Measurements from ENCODE around the gene AVL9. TPM values are rescaled to one million over a fixed set of nuclear protein-coding genes. Genes with fewer than 3 reads are reported as not detected.

The AVL9 gene
- total RNA-seq, 2 donors from 2014 or later: 26.1 to 28.1 TPM

DNA sequence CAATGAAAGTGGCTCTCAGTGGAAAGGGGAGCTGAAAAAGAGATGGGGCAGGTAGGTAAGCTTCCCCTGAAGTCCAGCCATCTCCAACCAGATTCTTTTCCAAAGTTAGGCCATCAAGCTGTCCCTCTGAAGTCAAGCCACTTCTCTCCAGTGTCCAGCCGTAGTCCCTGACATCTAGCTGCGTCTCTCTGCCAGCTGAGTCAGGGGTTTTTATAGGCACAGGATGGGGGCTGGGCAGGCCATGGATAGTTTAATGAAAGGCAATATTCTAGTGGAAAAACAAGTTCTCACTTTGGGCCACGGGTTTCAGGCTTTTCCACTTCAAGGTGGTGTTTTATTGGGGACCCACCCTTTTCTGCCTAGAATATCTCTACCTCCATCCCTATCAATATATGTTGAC, 36.8 kb downstream of the AVL9 start:
- no peak for ATAC-seq
- Mint-ChIP-seq H3K4me1 (peaks cover 8% of the 10 kb centered on the region), H3K27me3 (no peaks in the 10 kb centered on the region), H3K36me3 (ENCODE audit: low read depth) (no peaks in the 10 kb centered on the region), H3K27ac (peak overlapping the region; percentile 14), H3K4me3 (no peak overlapping the region)
- DNase-seq: no peak
- no peaks in the 10 kb centered on the region for H3K9me3 ChIP-seq (ENCODE audit: control insufficient read depth, low read length, poor library complexity, severe bottlenecking)

DNA sequence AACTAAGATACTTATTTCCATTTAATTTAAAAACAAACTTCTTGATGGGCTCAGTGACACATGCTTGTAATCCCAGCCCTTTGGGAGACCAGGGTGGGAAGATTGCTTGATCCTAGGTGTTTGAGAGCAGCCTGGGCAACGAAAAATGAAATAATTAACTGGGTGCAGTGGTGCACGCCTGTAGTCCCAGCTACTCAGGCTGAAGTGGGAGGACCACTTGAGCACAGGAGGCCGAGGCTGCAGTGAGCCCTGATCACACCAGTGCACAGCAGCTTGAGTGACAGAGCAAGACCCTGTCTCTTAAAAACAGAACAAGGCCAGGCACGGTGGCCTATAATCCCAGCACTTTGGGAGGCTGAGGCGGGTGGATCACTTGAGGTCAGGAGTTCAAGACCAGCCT, 37.4 kb downstream of the AVL9 start:
- Mint-ChIP-seq H3K4me3 (no peak overlapping the region), H3K27ac (no peak overlapping the region), H3K4me1 (peaks cover 7% of the 10 kb centered on the region), H3K27me3 (no peaks in the 10 kb centered on the region), H3K36me3 (ENCODE audit: low read depth) (no peaks in the 10 kb centered on the region)
- DNase-seq: no peak
- no peaks in the 10 kb centered on the region for H3K9me3 ChIP-seq (ENCODE audit: control insufficient read depth, low read length, poor library complexity, severe bottlenecking)
- ATAC-seq: no peak

DNA sequence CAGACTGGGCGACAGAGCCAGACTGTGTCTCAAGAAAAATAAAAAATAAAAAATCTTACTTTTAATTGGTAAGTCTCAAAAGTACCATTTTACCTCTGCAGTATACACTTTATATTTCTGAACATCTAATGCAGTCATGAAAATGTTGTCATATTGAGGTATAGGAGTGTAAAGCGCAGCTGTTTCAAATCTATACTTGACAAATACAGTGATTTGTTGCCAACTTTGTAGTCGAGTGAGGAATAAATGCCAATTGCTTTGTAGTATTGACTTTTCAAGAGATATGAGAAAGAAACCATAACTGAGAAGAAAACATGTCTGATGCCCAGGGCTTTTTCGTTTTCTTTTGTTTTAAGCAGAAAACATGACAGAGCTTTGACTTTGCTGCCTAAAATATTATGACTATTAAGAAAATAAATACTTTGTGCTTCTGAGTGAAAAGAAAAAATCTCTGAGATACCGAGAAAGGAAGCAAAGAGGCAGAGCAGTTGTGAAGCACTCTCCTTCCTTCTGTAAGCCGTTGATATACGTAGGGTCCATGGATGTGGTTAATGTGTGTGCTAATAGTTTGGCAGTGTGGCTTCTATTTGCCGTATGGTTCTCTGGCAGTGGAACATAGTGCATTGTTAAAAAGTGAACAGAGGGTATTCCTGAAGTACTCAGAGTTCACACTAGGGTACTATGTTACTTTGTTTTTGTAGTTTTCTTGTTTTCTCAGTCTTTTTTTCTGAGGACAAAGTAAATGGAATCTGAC, 38.2 kb downstream of the AVL9 start:
- DNase-seq: no peak
- peaks cover 7% of the 10 kb centered on the region for H3K4me1 Mint-ChIP-seq
- no peaks in the 10 kb centered on the region for H3K27me3 Mint-ChIP-seq

DNA sequence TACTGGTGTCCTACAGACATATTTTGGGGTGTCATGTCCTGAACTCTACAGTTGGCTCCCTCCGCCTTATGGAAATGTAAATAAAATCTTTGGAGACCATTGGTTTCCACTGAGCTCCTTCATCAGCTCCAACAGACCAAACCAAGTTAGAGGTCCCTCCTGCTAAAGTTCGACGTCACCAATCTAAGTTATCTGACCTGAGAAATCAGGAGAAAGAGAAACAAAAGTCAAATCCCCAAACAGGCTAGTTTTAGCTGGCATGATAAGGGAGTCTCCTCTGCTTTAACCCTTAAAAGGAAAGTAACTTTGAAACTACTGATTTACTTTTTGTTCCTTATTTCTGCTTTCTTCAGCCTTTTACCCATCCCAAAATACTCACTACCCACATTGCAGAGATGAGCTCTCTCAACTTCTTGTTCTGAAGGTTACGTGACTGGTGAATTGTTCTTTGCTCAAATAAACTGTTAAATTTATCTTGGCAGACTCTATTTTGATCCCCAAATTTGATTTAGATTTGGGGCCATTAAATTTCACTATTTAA, 39.9 kb downstream of the AVL9 start:
- no peaks in the 10 kb centered on the region for H3K9me3 ChIP-seq (ENCODE audit: control insufficient read depth, low read length, poor library complexity, severe bottlenecking)
- Mint-ChIP-seq H3K27ac (no peak overlapping the region), H3K4me1 (peaks cover 5% of the 10 kb centered on the region), H3K36me3 (ENCODE audit: low read depth) (no peaks in the 10 kb centered on the region), H3K27me3 (no peaks in the 10 kb centered on the region), H3K4me3 (no peak overlapping the region)
- ATAC-seq (no peak), DNase-seq (no peak)

More for the DNA sequence above, 38.2 kb downstream of the AVL9 start:
- H3K9me3 ChIP-seq (ENCODE audit: control insufficient read depth, low read length, poor library complexity, severe bottlenecking): no peaks in the 10 kb centered on the region
- ATAC-seq: no peak
- Mint-ChIP-seq H3K36me3 (ENCODE audit: low read depth) (no peaks in the 10 kb centered on the region), H3K4me3 (no peak overlapping the region), H3K27ac (no peak overlapping the region)

DNA sequence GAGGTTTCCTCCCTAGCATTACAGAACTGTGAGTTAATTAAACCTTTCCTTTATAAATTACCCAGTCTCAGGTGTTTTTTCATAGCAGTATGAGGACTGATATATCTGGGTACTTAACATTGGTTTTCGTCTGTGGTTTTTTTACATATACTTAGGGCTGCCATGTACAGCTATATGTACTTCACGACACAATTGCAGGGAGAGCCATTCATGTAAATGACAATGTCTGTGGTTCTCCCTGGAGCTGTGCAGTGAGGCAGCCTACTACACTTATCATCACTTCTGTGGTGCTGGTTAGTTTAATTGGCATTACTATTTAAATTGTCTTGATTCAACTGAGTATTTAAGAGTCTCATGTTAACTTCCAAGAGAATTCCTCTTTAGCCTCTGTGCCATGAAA, 40.7 kb downstream of the AVL9 start:
- Mint-ChIP-seq H3K27me3 (no peaks in the 10 kb centered on the region), H3K4me3 (no peak overlapping the region), H3K27ac (peak overlapping the region; percentile 24), H3K36me3 (ENCODE audit: low read depth) (no peaks in the 10 kb centered on the region), H3K4me1 (peaks cover 5% of the 10 kb centered on the region)
- no peaks in the 10 kb centered on the region for H3K9me3 ChIP-seq (ENCODE audit: control insufficient read depth, low read length, poor library complexity, severe bottlenecking)
- DNase-seq (no peak), ATAC-seq (no peak)

DNA sequence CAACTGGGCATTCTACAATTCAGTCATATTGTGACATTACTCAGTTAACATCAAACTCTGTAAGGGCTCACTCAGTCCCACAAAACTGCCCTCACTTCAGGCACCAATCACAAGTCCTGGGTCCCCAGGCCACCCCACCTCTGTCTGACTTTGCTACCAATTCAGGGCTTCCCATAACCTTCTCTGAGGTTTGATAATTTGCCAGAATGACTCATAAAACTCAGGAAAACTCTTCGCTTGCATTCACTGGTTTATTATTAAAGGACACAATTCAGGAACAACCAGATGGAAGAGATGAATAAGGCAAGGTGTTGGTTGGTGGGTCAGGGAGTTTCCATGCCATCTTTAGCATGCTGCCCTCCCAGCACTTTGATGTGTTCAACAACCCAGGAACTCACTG, 41.3 kb downstream of the AVL9 start:
- Mint-ChIP-seq H3K4me1 (peaks cover 5% of the 10 kb centered on the region), H3K36me3 (ENCODE audit: low read depth) (no peaks in the 10 kb centered on the region), H3K27me3 (no peaks in the 10 kb centered on the region), H3K27ac (no peak overlapping the region), H3K4me3 (no peak overlapping the region)
- no peaks in the 10 kb centered on the region for H3K9me3 ChIP-seq (ENCODE audit: control insufficient read depth, low read length, poor library complexity, severe bottlenecking)
- ATAC-seq (no peak), DNase-seq (no peak)

DNA sequence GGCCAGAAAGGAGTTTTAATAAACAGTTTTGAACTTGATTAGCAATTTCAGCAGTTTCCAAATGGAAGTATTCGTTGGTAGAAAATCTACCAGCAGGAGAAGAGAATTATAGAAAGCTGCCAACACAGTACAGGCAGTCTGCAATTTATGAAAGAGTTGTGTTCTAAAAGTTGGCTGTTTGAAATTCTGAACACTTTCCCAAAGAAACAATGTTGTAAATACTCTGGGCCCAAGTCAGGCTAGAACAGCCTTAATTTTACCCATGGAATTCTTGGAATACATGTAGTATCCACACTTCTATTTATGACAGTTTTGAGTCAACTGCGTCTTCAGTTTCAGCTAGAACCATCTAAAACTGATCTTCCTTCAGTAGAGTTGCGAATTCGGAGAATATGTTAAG, 42.5 kb downstream of the AVL9 start:
- DNase-seq: no peak
- H3K4me3 Mint-ChIP-seq: no peak overlapping the region
- peaks cover 5% of the 10 kb centered on the region for H3K4me1 Mint-ChIP-seq
- no peaks in the 10 kb centered on the region for H3K9me3 ChIP-seq (ENCODE audit: control insufficient read depth, low read length, poor library complexity, severe bottlenecking)
- no peaks in the 10 kb centered on the region for H3K27me3 Mint-ChIP-seq
- H3K27ac Mint-ChIP-seq: no peak overlapping the region
- no peaks in the 10 kb centered on the region for H3K36me3 Mint-ChIP-seq (ENCODE audit: low read depth)
- ATAC-seq: no peak

DNA sequence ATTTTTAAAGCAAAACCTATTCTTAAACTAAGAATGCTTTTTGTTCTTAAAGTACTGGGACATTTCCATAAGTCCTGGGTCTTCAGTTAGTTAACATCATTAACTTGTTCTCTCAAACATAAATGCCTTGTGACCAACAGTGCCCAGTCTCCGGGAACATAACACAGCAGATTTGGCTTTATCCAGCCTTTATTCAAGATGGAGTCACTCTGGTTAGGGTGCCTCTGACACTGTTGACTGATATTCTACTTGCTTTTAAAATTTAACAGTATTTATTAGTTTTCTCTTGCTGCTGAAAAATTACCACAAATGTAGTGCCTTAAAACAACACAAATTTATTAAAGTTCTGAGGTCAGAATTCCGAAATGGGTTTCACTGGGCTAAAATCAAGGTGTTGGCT, 44.1 kb downstream of the AVL9 start:
- Mint-ChIP-seq H3K36me3 (ENCODE audit: low read depth) (no peaks in the 10 kb centered on the region), H3K27ac (no peak overlapping the region), H3K4me1 (peaks cover 10% of the 10 kb centered on the region), H3K4me3 (no peak overlapping the region), H3K27me3 (no peaks in the 10 kb centered on the region)
- no peaks in the 10 kb centered on the region for H3K9me3 ChIP-seq (ENCODE audit: control insufficient read depth, low read length, poor library complexity, severe bottlenecking)
- ATAC-seq (no peak), DNase-seq (no peak)

DNA sequence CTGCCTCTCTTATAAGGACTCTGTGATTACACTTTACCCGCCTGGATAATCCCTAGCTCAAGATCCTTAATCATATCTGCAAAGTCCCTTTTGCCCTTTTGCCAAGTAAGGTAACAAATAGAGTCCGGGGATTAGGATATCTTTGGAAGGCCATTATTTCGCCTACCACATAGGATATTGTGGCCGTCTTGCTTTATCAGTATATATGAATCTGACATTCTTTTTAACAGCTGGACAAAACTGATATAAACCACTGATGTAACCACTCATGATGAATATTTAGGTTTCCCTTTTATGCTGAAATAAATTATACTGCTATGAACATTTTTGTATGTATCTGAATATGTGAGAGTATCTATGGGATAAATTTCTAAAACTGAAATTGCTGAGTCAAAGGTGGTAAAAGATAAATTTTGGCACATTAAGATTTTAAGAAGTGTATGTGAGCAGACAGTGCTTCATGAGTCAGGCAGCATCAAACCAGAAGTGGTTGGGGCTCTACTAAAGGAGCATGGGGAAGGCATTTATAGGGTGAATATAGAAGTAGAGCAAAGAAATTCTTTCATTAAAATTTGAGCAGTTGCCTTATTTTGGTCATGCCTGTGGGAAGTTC, 44.7 kb downstream of the AVL9 start:
- no peak for DNase-seq
- H3K9me3 ChIP-seq (ENCODE audit: control insufficient read depth, low read length, poor library complexity, severe bottlenecking): no peaks in the 10 kb centered on the region
- ATAC-seq: no peak
- Mint-ChIP-seq H3K4me1 (peaks cover 10% of the 10 kb centered on the region), H3K4me3 (no peak overlapping the region), H3K27me3 (no peaks in the 10 kb centered on the region), H3K27ac (no peak overlapping the region), H3K36me3 (ENCODE audit: low read depth) (no peaks in the 10 kb centered on the region)

DNA sequence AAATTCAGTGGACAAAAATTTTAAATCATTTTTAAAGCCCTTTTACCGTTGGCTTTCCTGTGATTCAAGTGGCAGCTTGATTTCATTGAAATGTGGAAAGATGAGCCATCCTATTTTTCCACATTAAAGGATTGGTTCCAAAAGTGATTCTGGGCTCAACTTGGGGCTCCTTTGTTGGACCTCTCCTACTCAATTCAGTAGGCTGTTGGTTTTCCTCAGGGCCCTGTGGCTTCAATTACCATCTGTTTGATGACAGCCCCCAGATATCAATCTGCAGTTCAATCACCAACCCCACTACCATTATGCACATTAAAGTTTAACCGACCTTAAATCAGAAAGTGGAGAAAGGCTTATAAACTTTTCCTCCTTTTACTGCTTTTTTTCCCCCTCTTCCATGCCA, 47.3 kb downstream of the AVL9 start:
- no peak for DNase-seq
- Mint-ChIP-seq H3K27me3 (no peaks in the 10 kb centered on the region), H3K4me3 (no peak overlapping the region), H3K36me3 (ENCODE audit: low read depth) (peaks cover 4% of the 10 kb centered on the region), H3K4me1 (peaks cover 7% of the 10 kb centered on the region), H3K27ac (peak overlapping the region; percentile 21)
- no peaks in the 10 kb centered on the region for H3K9me3 ChIP-seq (ENCODE audit: control insufficient read depth, low read length, poor library complexity, severe bottlenecking)
- no peak for ATAC-seq

DNA sequence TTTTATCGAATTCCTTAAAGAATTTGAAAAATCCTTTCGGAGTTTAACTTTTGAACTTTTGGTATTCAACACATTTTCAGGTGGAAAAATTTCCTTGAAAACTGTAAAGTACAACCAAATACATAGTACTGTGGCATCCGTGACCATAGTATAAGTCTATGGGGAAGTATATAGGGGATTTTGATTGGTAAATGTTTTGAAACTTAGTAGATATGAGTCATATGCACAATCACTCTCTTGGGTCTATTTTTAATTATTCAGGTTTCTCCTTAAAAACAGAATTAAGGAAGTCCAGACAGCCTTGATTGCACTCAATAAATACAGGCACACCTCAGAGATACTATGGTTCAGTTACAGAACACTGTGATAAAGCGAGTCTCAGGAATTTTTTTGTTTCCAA, 64.2 kb downstream of the AVL9 start:
- no peaks in the 10 kb centered on the region for H3K9me3 ChIP-seq (ENCODE audit: control insufficient read depth, low read length, poor library complexity, severe bottlenecking)
- DNase-seq (no peak), ATAC-seq (no peak)
- Mint-ChIP-seq H3K27ac (no peak overlapping the region), H3K36me3 (ENCODE audit: low read depth) (peaks cover 4% of the 10 kb centered on the region), H3K4me3 (no peak overlapping the region), H3K4me1 (peaks cover 10% of the 10 kb centered on the region), H3K27me3 (no peaks in the 10 kb centered on the region)

DNA sequence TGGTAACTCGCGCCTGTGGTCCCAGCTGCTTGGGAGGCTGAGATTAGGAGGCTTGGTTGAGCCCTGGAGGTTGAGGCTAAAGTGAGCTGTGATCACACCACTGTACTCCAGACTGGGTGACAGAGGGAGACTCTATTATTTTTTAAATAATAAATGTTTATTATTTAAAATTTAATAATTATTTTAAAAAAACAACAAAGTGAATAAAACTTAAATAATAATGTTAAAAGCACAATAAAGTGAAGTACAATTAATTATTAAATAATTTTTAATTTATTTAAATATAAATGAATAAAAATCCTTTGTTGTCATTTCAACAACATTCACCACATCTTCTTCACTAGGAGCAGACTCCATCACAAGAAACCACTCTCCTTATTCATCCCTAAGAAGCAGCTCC, 64.8 kb downstream of the AVL9 start:
- H3K9me3 ChIP-seq (ENCODE audit: control insufficient read depth, low read length, poor library complexity, severe bottlenecking): no peaks in the 10 kb centered on the region

DNA sequence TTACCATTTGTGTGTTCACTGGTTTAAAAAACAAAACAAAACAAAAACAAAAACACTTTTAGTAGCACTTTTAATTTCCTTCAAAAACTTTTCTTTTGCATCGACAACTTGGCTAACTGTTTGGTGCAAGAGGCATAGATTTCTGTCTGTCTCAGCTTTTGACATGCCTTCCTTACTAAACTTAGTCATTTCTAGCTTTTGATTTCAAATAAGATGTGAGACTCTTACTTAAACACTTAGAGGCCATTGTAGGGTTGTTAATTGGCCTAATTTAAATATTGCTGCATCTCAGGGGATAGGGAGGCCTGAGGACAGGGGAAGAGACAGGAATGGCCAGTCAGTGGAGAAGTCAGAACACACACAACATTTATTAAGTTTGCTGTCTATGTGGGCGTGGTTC, 66.3 kb downstream of the AVL9 start:
- DNase-seq (no peak), ATAC-seq (no peak)
- Mint-ChIP-seq H3K27me3 (no peaks in the 10 kb centered on the region), H3K36me3 (ENCODE audit: low read depth) (peaks cover 6% of the 10 kb centered on the region), H3K4me1 (peaks cover 12% of the 10 kb centered on the region), H3K27ac (peak overlapping the region; percentile 24), H3K4me3 (no peak overlapping the region)
- H3K9me3 ChIP-seq (ENCODE audit: control insufficient read depth, low read length, poor library complexity, severe bottlenecking): no peaks in the 10 kb centered on the region

More for the DNA sequence above, 64.8 kb downstream of the AVL9 start:
- H3K27ac Mint-ChIP-seq: peak overlapping the region; percentile 24
- no peak for DNase-seq
- H3K27me3 Mint-ChIP-seq: no peaks in the 10 kb centered on the region
- no peak overlapping the region for H3K4me3 Mint-ChIP-seq
- H3K4me1 Mint-ChIP-seq: peaks cover 12% of the 10 kb centered on the region
- no peak for ATAC-seq
- H3K36me3 Mint-ChIP-seq (ENCODE audit: low read depth): peaks cover 6% of the 10 kb centered on the region

DNA sequence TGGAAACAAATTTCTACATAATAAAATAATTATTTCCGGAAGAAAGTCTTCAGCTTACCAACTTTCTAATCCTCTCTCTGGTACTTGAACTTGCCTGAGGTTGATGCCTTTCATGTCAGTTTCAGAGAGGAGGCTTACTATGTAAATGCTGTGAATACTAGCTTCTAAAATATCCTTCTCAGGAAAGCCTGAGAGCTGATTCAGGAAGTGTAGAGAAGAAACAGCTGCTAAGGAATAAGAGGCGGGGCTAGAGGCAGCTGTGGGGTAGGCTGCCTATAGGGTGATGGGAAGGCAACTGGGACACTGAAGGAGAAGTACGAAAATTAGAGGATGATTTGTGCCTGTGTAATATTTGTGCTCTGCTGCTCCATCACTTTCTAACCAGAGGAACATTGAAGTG, 69.3 kb downstream of the AVL9 start:
- DNase-seq: no peak
- H3K4me1 Mint-ChIP-seq: peaks cover 12% of the 10 kb centered on the region
- no peak overlapping the region for H3K27ac Mint-ChIP-seq
- no peaks in the 10 kb centered on the region for H3K27me3 Mint-ChIP-seq
- H3K36me3 Mint-ChIP-seq (ENCODE audit: low read depth): peaks cover 6% of the 10 kb centered on the region
- ATAC-seq: no peak
- no peaks in the 10 kb centered on the region for H3K9me3 ChIP-seq (ENCODE audit: control insufficient read depth, low read length, poor library complexity, severe bottlenecking)
- no peak overlapping the region for H3K4me3 Mint-ChIP-seq

Data from T-helper 17 cell (primary cell).